LHCN-M2 (cell line): ENCODE measurements around the gene LHFPL4. TPM values are rescaled to one million over a fixed set of nuclear protein-coding genes. Genes with fewer than 3 reads are reported as not detected.
A peak's percentile ranks its signal among the peaks of the same experiment; 100 is the strongest.

Experiments
- DNase-seq: peaks from one replicate; pipeline ENCODE4 v3.0.0-alpha.2; 2012; ENCODE audit warnings: low read depth
- total RNA-seq: library from RNA; depleted of rRNA; stranded (reverse); fragments of >200 nt; gene quantifications from 2 replicates; pipeline ENCODE4 v1.2.3, GENCODE V29; 2014; rRNA removed

Gene LHFPL4
- total RNA-seq, 1 experiment from 2014 or later: not detected

DNA sequence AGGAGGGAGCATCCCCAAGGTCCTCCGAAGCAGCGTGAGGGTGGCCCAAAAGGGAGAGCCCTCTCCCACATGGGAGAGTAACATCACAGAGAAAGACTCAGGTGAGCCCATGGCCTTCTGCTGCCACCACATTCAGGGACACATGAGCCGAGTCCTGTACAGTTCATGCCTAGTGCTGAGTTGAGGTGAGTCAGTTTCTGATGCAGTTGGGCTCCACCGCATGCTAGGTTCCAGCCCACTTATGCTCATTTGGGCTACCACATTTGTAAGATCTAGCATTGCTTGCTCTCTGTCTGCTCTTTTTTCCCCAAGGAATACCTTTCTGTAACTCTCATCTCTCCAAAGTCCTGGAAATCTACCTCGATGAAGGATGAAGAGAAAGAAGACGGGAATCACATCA is 79.1 kb downstream of the LHFPL4 start:
- DNase-seq: no peak

DNA sequence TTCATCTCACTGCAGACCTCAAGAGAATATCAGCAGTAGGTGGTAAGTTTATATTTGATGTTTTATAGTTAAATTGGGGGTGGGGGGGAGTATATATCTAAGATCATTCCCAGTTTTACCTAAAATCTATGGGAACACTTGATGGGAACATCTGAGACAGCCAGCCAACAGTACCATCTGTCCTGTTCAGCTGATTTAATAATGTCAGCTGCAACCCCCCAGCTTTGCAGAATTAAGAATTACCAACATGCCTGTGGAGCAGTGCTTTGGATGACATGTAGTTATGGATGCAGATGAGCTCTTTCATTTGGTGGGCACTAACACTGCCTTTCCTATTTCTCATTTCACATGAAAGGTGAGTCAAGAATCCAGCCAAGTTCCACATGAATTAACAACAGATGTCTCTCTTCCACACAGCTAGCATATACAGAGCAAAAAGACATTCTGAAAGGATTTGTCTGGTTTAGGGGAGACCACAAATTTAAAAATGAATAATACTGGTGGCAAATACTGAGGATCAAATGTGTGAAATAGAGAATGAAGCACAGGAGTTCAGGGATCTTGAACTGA is 80.0 kb downstream of the LHFPL4 start:
- DNase-seq: no peak

DNA sequence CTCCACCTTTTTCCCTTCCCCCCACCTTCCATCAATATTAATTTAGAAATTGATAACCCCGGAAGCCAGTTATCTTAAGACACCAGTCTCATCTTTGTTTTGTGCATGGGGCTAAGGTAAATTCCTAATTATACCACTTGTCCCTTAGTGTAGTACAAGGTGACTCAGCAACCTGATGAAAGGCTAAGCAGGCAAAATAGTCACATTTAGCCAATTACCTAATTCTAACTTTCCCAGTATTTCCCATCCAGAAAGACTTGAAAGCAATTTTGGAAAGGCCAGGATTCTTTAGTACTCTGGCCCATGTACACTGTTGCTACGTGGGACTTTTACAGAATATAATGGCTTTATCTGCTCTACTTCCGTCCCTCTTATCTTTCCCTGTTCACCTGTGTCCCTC is 83.6 kb downstream of the LHFPL4 start:
- no peak for DNase-seq

DNA sequence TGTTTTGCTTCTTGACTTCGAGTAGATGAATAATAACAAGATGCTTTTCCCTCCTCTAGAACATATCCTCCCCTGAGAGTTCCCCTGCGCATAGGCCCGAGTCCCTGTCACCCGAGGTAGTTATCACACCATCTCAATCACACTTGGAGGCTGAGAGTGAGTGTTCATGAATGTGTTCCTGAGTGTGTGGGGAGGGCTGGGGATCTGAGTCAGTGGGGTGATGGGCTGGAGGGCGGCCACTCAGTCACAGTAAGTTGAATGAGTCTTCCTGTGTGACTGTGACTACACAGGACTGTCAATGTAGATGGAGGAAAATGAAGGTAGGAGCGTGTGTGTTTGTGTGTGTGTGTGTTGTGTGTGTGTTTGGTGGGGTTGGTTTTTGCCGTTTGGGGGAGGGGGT is 85.2 kb downstream of the LHFPL4 start:
- no peak for DNase-seq

DNA sequence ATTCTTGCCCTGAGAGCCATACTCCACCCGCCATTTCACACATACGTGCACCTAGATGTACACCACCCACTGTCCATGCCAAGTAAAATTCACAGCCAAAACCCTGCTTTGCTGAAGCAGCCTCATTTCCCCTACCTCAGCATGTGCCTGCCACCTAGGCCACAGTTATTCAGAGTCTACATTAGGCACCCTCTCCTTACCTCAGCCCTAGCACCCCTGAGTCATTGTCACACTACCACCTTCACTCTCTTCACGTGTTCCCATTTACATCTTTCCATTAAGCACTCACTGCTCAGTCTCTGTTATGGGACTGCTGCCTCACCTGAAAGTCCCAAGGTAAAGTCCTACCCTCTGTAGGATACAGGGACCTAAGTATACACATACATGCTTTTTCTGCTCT is 86.2 kb downstream of the LHFPL4 start:
- no peak for DNase-seq

DNA sequence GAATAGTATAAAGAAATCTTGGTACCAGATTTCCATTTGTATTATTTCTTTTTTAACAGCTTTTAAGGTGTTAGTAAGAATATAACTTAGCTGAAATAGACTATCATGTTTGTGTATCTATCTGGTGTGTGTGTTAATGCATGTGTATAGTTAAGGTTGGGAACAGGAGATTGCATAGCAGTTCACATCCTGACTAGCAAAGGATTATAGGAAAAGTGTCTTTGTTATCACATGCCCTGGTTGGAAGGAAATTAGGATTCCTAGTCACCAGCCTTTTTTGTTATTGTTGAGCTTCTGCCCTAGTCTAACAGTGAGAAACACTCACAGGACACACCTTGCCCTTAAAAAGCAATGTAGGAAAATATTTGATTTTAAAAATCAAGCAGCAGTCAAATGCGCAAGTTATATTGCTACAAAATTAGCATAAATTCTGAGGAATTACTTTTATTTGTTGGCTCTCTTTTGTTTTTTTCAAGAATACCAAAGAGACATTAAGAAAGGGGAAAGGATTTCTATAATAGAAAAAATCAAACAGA is 98.0 kb downstream of the LHFPL4 start:
- no peak for DNase-seq

DNA sequence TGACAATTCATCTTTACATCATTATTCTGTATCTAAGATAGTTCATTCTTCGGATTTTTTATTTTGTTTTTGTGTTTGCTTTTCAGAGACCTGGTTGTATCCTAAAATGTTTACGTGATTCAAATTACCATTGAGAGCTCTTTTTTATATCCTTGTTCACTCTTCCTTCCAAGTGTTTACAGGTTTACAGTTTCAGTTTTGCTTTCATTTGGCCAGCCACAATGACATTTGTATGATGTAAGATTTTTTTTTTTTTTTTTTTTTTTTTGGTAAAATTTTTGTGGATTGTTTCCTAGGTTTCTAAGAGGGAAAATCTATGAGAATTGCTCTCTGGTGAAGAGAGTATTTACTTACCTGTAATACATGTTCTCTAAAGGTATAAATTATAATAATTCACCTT is 101.2 kb downstream of the LHFPL4 start:
- peak; percentile 7 for DNase-seq

DNA sequence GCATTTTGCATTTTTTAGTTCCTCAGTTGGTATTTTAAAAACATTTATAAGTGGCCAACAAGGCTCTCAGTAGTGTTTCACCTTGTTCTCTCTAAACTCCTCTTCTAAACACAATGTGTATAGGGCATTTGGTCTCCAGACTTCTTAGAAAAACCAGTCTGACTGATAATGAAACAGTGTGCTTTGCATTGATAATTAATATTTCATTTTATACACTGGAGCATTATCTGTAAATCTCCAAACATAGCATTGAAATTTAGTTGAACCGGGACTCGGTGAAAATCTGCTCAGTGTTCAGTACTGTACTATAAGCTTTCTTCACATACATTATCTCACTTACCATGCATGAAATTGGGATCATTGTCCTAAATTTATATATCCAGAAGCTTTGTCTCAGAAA is 102.6 kb downstream of the LHFPL4 start:
- no peak for DNase-seq

DNA sequence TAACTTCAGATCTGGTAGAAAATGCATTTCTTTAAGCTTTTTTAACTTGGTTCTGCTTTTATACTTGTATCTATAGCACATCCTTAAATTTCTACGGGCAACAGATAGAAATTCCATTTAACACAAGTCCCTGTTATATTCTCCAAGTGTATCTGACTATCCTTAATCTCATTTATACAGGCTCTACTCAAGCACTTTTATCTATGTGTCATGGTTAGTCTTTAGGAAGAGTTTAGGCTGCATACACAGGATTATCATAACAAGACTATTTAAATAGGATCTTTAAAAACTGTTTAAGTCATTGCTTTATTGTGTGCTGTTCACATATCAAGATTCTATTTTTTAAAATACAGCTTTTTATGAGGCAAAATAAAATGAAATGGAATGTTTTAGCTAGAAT is 103.5 kb downstream of the LHFPL4 start:
- DNase-seq: no peak

DNA sequence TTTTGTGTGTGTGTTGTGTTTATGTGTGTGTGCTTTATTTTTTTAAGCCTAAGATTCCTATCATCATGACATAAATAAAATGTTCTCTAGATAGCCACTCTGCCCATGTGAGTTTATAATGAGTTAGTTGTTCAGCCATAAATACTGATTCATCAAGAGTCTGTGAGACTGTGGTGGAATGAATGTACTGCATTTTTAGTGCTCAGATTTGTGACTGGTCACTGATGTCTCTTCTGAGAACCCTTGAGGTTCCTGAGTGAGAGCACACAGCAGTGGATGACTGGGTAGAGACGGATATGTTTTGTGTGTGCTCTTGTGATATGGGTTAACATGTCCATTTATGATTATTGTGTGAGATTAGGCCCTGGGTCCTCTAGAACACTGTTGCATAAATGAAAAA is 105.0 kb downstream of the LHFPL4 start:
- DNase-seq: peak; percentile 23

Other genes starting within 250 kb of the LHFPL4 start
- gene THUMPD3, start 190.8 kb downstream of the LHFPL4 start, total RNA-seq: 46.8 and 55.0 TPM in 2 replicates
- 51.2 and 51.8 TPM in 2 replicates for gene SETD5, start 156.2 kb downstream of the LHFPL4 start, total RNA-seq
- 30.8 and 31.1 TPM in 2 replicates for gene MTMR14, start 95.7 kb upstream of the LHFPL4 start, total RNA-seq
- gene CPNE9, start 150.0 kb upstream of the LHFPL4 start, total RNA-seq: not detected in 2 replicates
- gene BRPF1, start 177.9 kb upstream of the LHFPL4 start, total RNA-seq: 16.9 and 22.2 TPM in 2 replicates
- 34.6 and 41.6 TPM in 2 replicates for gene OGG1, start 196.1 kb upstream of the LHFPL4 start, total RNA-seq
- gene CAMK1, start 216.1 kb upstream of the LHFPL4 start, total RNA-seq: 27.6 and 31.2 TPM in 2 replicates
- gene TADA3, start 238.7 kb upstream of the LHFPL4 start, total RNA-seq: 140 and 147 TPM in 2 replicates
- gene ARPC4, start 239.3 kb upstream of the LHFPL4 start, total RNA-seq: 310 and 367 TPM in 2 replicates